ENCODE measurements around the gene KDM5B. TPM values are rescaled to one million over a fixed set of nuclear protein-coding genes. Genes with fewer than 3 reads are reported as not detected.

KDM5B gene
- total RNA-seq, 4 donors from 2014 or later, result 50.5 to 104 (median 71.7) TPM

DNA sequence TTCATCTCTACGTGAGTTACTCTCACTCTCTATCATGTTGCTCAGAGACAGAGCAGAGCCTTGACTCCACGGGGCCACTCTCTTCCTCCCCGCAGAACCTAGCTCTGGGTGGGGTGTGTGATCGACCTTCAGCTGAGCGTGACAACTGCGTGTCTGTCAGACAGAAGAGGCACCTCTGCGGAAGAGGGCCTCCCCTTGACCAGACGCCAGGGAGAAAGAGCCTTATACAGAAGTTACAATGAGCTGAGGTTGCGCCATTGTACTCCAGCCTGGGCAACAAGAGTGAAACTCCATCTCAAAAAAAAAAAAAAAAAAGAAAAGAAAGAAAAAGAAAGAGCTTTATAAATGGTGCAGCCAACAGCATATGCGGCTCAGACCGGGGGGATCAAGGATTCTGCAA lies 120.9 kb downstream of the KDM5B start:
- DNase-seq, result no peak
- H3K4me1 ChIP-seq, result no peaks in the 10 kb centered on the region
- no peak overlapping the region for H3K27ac ChIP-seq
- WGBS, 2 donors (ENCODE audit: low coverage in 1 of 2), result 68 to 76% methylated on average over 3 to 11 of the region's 11 CpGs
- TF ChIP-seq POLR2A (IDR thresholded peaks at IDR 0.05), result no peak
- no peak for TF ChIP-seq POLR2AphosphoS5 (IDR thresholded peaks at IDR 0.05)
- TF ChIP-seq EP300 (IDR thresholded peaks at IDR 0.05; ENCODE audit: low read depth), result no peak
- TF ChIP-seq CTCF (IDR thresholded peaks at IDR 0.05), result no peak
- H3K4me3 ChIP-seq, result no peak overlapping the region
- H3K9me3 ChIP-seq, result no peaks in the 10 kb centered on the region
- in situ Hi-C loops (cut with MboI; ENCODE audit: low pct_ligation_motif_present in 1 of 4, low pct_unique_long_range_greater_than_20kb in 1 of 4, low sequenced_read_pairs in 3 of 4), result no loop called here
- intact Hi-C loops (cut with DNase I; ENCODE audit: low total_unique reads), result no loop called here
- no peaks in the 10 kb centered on the region for H3K36me3 ChIP-seq
- H3K27me3 ChIP-seq, result peaks cover 25% of the 10 kb centered on the region

GRCh38 chr1:202685641-202686040 lies 122.6 kb downstream of the KDM5B start:
- TF ChIP-seq POLR2A (IDR thresholded peaks at IDR 0.05), result no peak
- no peak for TF ChIP-seq EP300 (IDR thresholded peaks at IDR 0.05; ENCODE audit: low read depth)
- no peak for TF ChIP-seq CTCF (IDR thresholded peaks at IDR 0.05)
- TF ChIP-seq POLR2AphosphoS5 (IDR thresholded peaks at IDR 0.05), result no peak

DNA sequence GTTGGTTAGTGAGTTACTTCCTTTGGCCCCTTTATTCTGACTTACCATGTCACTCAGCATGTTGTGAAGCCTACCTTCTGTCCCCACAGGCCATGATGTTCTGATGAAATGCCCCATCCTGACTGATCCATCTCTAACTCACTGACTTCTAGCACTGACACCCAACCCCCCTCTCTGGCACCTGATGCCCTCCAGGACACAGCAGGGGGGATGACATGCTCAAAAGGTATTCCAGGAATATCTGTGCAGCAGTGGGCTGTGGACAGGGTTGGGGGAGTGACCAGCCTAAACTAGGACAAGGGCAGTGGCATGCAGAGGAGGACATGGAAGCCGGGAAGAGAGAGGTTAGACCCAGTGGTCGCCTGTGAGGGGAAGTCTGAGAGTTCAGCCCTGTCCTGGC lies 123.5 kb downstream of the KDM5B start:
- in situ Hi-C loops (cut with MboI; ENCODE audit: low pct_ligation_motif_present in 1 of 4, low pct_unique_long_range_greater_than_20kb in 1 of 4, low sequenced_read_pairs in 3 of 4), result no loop called here
- H3K4me1 ChIP-seq, result no peaks in the 10 kb centered on the region
- no peak for TF ChIP-seq POLR2AphosphoS5 (IDR thresholded peaks at IDR 0.05)
- no peak for TF ChIP-seq EP300 (IDR thresholded peaks at IDR 0.05; ENCODE audit: low read depth)
- no peak for TF ChIP-seq CTCF (IDR thresholded peaks at IDR 0.05)
- no peak for TF ChIP-seq POLR2A (IDR thresholded peaks at IDR 0.05)
- WGBS, 2 donors (ENCODE audit: low coverage in 1 of 2), result 51 to 59% methylated on average over 2 of the region's 2 CpGs
- peaks cover 37% of the 10 kb centered on the region for H3K27me3 ChIP-seq
- no peaks in the 10 kb centered on the region for H3K9me3 ChIP-seq
- H3K27ac ChIP-seq, result no peak overlapping the region
- no peak overlapping the region for H3K4me3 ChIP-seq
- no peaks in the 10 kb centered on the region for H3K36me3 ChIP-seq
- no peak for DNase-seq
- intact Hi-C loops (cut with DNase I; ENCODE audit: low total_unique reads), result no loop called here

More at GRCh38 chr1:202685641-202686040, 122.6 kb downstream of the KDM5B start:
- intact Hi-C loops (cut with DNase I; ENCODE audit: low total_unique reads), result no loop called here
- Histone ChIP-seq H3K36me3 (no peaks in the 10 kb centered on the region), H3K4me3 (no peak overlapping the region), H3K27ac (no peak overlapping the region), H3K9me3 (no peaks in the 10 kb centered on the region), H3K27me3 (peaks cover 34% of the 10 kb centered on the region), H3K4me1 (no peaks in the 10 kb centered on the region)
- no peak for DNase-seq
- 60 to 73% methylated on average over 1 to 6 of the region's 6 CpGs for WGBS, 2 donors (ENCODE audit: low coverage in 1 of 2)
- in situ Hi-C loops (cut with MboI; ENCODE audit: low pct_ligation_motif_present in 1 of 4, low pct_unique_long_range_greater_than_20kb in 1 of 4, low sequenced_read_pairs in 3 of 4), result no loop called here

DNA sequence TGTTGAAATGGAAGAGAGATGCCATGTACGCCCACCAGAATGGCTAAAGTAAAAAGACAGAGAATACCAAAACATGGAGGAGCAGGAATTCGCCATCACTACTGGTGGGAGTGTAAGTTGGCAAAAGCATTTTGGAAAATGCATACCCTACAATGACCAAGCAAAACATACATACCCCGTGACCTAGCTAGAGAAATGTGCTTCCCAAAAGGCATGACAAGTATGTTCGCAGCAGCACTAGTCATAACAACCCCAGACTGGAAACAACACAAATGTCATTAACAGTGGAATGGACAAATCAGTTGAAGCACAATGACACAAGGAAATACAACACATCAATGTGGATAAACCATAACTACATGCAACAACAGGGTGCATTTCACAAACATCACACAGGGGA lies 125.2 kb downstream of the KDM5B start:
- 83 to 86% methylated on average over 4 of the region's 4 CpGs for WGBS, 2 donors (ENCODE audit: low coverage in 1 of 2)
- Histone ChIP-seq H3K36me3 (no peaks in the 10 kb centered on the region), H3K27ac (no peak overlapping the region), H3K27me3 (peaks cover 37% of the 10 kb centered on the region), H3K9me3 (no peaks in the 10 kb centered on the region), H3K4me1 (no peaks in the 10 kb centered on the region), H3K4me3 (no peak overlapping the region)
- DNase-seq, result no peak
- intact Hi-C loops (cut with DNase I; ENCODE audit: low total_unique reads) (no loop called here), in situ Hi-C loops (cut with MboI; ENCODE audit: low pct_ligation_motif_present in 1 of 4, low pct_unique_long_range_greater_than_20kb in 1 of 4, low sequenced_read_pairs in 3 of 4) (no loop called here)
- TF ChIP-seq CTCF (IDR thresholded peaks at IDR 0.05) (no peak), POLR2AphosphoS5 (IDR thresholded peaks at IDR 0.05) (no peak), EP300 (IDR thresholded peaks at IDR 0.05; ENCODE audit: low read depth) (no peak), POLR2A (IDR thresholded peaks at IDR 0.05) (no peak)

Data from transverse colon (tissue), 4 donors.